Measurements from ENCODE around the gene HMCES.

GRCh38 chr3:129291236-129291886 is 12.7 kb downstream of the HMCES start:
- no peak for TF ChIP-seq CTCF (IDR thresholded peaks at IDR 0.05)
- TF ChIP-seq EZH2 (IDR thresholded peaks at IDR 0.05; ENCODE audit: borderline replicate concordance, insufficient read depth, low read depth, low read length, poor library complexity, severe bottlenecking): no peak

All from B cell (primary cell).